Breast epithelium (tissue), 4 donors: Measurements from ENCODE around the gene ZNF778. TPM values are rescaled to one million over a fixed set of nuclear protein-coding genes. Genes with fewer than 3 reads are reported as not detected.
A peak's percentile ranks its signal among the peaks of the same experiment; 100 is the strongest.

ENCODE experiments used
- DNase-seq, 2 donors: peaks; one replicate each; pipeline ENCODE4 v3.0.0-alpha.2; 2019; ENCODE audit warnings: low spot score in 2 of 2
- H3K27ac ChIP-seq, 2 donors: fragments of 200-600 bp; sonication (generic) in 1 of 2; one replicate each; pipeline ENCODE4 v1.5.1; 2016 to 2019; ENCODE audit warnings: mild to moderate bottlenecking in 1 of 2
- H3K27me3 ChIP-seq, 2 donors: fragments of 200-600 bp; sonication (generic) in 1 of 2; one replicate each; pipeline versions ENCODE4 v1.5.1 to v1.6.0; 2017 to 2019; ENCODE audit warnings: control low read depth in 1 of 2, mild to moderate bottlenecking in 1 of 2
- H3K36me3 ChIP-seq: fragments of 200-600 bp; one replicate; pipeline ENCODE4 v1.5.1; 2019
- H3K4me1 ChIP-seq, 2 donors: fragments of 200-600 bp; sonication (generic); one replicate each; pipeline ENCODE4 v1.5.1; 2016 to 2019; ENCODE audit warnings: control low read depth in 1 of 2
- H3K4me3 ChIP-seq, 3 donors: fragments of 200-600 bp; sonication (generic); 1 replicate in 2 of 3; 2 replicates in 1 of 3; pipeline ENCODE4 v1.5.1; 2016 to 2019; ENCODE audit warnings: mild to moderate bottlenecking in 3 of 3, moderate library complexity in 2 of 3
- H3K9me3 ChIP-seq, 2 donors: fragments of 200-600 bp; sonication (generic) in 1 of 2; one replicate each; pipeline ENCODE4 v1.5.1; 2016 to 2019; ENCODE audit warnings: control low read depth in 1 of 2
- POLR2A ChIP-seq: fragments of 450-650 bp; IDR thresholded peaks from one replicate; pipeline ENCODE4 v1.6.1; 2016; ENCODE audit warnings: antibody characterized with exemption, mild to moderate bottlenecking, moderate library complexity
- POLR2AphosphoS5 ChIP-seq, 3 donors: sonication (generic); formaldehyde crosslinking; IDR thresholded peaks; one replicate each; pipeline ENCODE4 v1.6.1; 2017; ENCODE audit warnings: antibody characterized with exemption in 3 of 3
- intact Hi-C: fragments of 100-400 bp; cut with DNase I; formaldehyde crosslinking; loops from one replicate; pipeline ENCODE4 v1.15.1; 2023; ENCODE audit warnings: low total_unique reads
- total RNA-seq, 3 donors: library from RNA; depleted of rRNA; stranded (reverse); fragments of >200 nt; gene quantifications; one replicate each; pipeline ENCODE4 v1.1.0, GENCODE V29; 2016
- TF ChIP-seq, protein P1 (sequence below), 3 donors: fragments of 450-650 bp; IDR thresholded peaks; one replicate each; pipeline ENCODE4 v1.5.1; 2016 to 2017; ENCODE audit warnings: antibody characterized with exemption in 3 of 3, mild to moderate bottlenecking in 3 of 3, moderate library complexity in 3 of 3

The ZNF778 gene
- total RNA-seq, 3 donors from 2014 or later, result 10.1 to 20.9 (median 12.5) TPM

DNA sequence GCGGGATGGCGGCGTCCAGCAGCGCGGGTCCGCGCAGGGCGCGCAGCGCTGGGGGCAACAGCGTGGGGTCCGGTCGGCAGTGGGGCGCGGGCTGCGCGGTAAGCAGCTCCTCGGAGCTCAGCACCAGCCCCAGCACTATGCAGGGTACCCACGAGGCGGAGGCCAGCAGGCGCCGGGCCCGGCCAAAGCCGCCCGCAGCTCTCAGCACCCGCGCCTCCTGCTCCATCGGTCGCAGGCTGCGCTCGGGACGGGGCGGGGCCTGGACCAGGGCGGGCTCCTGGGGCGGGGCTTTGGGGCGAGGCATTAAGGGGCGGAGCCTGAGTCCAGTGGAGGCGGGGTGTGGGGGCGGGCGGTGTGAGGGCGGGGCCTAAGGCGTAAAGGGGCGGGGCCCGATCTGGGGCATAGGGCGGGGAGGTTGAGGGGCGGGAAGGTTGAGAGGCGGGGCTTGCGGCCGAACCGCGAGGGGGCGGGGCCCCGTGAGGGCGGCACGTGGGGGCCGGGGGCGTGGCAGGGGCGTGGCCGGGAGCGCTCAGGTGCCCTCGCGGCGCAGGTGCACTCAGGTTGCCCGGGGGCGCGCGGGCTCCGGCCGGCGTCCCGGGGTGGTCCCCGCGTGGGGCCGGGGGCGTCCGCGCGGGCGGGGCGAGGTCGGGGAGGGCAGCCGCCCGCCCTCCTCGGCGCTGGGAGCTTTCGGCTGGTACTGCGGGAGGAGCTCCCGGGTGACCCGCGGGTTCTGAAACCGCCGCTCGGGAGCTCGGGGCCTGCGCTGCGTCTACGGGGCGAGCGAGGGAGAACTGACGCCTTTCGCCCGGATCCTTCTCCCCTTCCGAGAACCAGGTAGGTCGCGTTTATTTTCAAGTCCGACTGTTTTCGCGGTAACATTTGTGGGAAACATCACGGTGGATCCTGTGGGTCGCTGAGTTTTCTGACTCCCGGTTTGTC, 15.8 kb upstream of the ZNF778 start:
- peaks cover 0 to 9% of the 10 kb centered on the region in 2 donors for H3K4me1 ChIP-seq
- no peak overlapping the region for H3K27ac ChIP-seq
- peak; percentile 59 to 92 for DNase-seq
- H3K27me3 ChIP-seq, result peaks cover 6 to 48% of the 10 kb centered on the region in 2 donors
- no peaks in the 10 kb centered on the region for H3K9me3 ChIP-seq
- H3K36me3 ChIP-seq, result no peaks in the 10 kb centered on the region
- H3K4me3 ChIP-seq, result peak overlapping the region; percentile 3 to 68 (median 45)
- intact Hi-C loops, result no loop called here
- TF ChIP-seq POLR2A (no peak), POLR2AphosphoS5 (IDR thresholded peaks at IDR 0.05) (no peak)
- TF ChIP-seq, protein P1, sequence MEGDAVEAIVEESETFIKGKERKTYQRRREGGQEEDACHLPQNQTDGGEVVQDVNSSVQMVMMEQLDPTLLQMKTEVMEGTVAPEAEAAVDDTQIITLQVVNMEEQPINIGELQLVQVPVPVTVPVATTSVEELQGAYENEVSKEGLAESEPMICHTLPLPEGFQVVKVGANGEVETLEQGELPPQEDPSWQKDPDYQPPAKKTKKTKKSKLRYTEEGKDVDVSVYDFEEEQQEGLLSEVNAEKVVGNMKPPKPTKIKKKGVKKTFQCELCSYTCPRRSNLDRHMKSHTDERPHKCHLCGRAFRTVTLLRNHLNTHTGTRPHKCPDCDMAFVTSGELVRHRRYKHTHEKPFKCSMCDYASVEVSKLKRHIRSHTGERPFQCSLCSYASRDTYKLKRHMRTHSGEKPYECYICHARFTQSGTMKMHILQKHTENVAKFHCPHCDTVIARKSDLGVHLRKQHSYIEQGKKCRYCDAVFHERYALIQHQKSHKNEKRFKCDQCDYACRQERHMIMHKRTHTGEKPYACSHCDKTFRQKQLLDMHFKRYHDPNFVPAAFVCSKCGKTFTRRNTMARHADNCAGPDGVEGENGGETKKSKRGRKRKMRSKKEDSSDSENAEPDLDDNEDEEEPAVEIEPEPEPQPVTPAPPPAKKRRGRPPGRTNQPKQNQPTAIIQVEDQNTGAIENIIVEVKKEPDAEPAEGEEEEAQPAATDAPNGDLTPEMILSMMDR (IDR thresholded peaks at IDR 0.05), result no peak

DNA sequence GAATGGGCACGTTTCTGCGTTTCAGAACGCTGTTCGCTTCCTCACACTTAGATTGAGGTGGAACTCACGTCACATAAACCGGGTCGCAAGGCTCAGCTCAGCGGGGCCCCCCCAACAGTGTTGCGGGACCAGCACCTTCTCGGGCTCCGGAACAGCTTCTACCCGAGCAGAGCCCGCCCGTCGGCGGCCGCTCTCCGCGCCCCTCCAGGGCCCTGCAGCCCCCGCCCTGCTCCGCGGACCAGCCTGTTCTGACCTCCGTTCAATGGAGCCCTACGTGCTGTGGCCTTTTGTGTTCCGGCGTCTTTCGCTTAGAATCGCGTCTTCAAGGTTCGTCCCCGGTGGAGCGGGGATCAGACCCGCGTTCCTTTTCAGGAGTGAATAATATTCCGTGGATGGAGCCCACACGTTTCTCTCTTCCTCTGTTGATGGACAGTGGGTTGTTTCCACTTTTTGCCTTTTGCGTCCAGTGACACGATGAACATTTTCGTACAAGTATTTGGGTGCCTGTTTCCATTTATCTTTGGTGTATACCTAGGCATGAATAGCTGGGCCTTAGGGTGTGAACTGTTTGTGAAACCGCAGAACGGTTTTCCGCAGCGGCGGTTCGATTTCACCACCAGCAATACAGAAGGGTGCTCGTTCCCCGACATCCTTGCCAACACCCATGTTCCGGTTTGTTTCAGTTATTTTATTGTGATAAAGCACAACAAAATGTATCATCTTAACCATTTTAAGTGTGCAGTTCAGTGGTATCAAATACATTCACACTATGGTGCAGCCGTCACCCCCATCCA, 14.9 kb upstream of the ZNF778 start:
- H3K27me3 ChIP-seq, result peaks cover 6 to 47% of the 10 kb centered on the region in 2 donors
- intact Hi-C loops, result no loop called here

DNA sequence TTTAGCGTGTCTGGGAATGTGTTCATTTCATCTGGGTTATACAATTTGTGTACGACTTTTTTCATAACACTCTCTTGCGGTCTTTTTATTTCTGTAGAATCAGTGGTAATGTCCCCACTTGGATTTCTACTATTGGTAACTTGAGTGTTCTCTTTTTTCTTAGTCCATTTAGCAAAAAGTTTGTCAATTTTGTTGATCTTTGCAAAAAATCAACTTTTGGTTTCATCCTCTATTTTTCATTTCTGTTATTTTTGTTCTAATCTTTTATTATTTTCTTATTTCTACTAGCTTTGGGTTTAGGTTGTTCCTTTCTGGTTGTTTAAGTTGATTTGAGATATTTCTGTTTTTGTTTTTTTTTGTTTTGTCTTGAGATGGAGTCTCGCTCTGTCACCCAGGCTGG, 9.5 kb upstream of the ZNF778 start:
- TF ChIP-seq, protein P1 (IDR thresholded peaks at IDR 0.05), result no peak
- no peak for TF ChIP-seq POLR2A
- no peak for TF ChIP-seq POLR2AphosphoS5 (IDR thresholded peaks at IDR 0.05)
- Histone ChIP-seq H3K4me3 (no peak overlapping the region), H3K9me3 (no peaks in the 10 kb centered on the region), H3K36me3 (no peaks in the 10 kb centered on the region), H3K27ac (no peak overlapping the region), H3K27me3 (peaks cover 0 to 6% of the 10 kb centered on the region in 2 donors), H3K4me1 (no peaks in the 10 kb centered on the region)
- intact Hi-C loops, result no loop called here
- DNase-seq, result no peak

More for the DNA sequence above, 14.9 kb upstream of the ZNF778 start:
- no peaks in the 10 kb centered on the region for H3K9me3 ChIP-seq
- TF ChIP-seq, protein P1 (IDR thresholded peaks at IDR 0.05), result no peak
- TF ChIP-seq POLR2AphosphoS5 (IDR thresholded peaks at IDR 0.05) (no peak), POLR2A (no peak)
- no peaks in the 10 kb centered on the region for H3K36me3 ChIP-seq
- H3K4me1 ChIP-seq, result peaks cover 0 to 9% of the 10 kb centered on the region in 2 donors
- DNase-seq, result no peak
- no peak overlapping the region for H3K27ac ChIP-seq
- H3K4me3 ChIP-seq, result peak overlapping the region in 2 of 3 donors; percentile 45 to 68

DNA sequence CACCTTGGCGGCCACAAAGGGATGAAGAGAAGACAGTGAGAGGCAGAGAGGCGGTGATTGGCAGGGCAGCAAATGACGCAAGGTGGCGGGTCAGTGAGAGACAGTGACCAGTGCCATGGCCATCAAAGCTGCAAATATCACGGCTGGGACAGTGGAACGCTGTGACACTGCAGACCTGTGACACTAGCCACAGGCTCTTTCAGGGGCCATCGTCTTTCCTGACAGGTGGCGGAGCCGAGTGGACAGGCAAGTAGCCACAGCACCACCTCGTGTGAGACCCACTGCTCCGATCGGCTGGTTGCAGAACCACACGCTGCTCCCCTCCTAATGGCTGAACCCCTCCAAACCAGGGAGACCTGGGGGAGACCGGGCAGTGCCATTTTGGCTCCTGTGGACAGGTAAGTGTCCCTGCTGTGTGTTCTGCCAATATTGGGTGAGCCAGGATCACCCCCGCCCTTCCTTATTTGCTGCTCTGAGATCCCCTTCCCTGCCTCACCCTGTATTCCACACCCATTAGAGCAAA, 7.9 kb upstream of the ZNF778 start:
- intact Hi-C loops, result no loop called here
- H3K36me3 ChIP-seq, result no peaks in the 10 kb centered on the region
- TF ChIP-seq, protein P1 (IDR thresholded peaks at IDR 0.05), result no peak
- no peak for TF ChIP-seq POLR2A
- TF ChIP-seq POLR2AphosphoS5 (IDR thresholded peaks at IDR 0.05), result no peak
- H3K4me1 ChIP-seq, result no peaks in the 10 kb centered on the region
- H3K9me3 ChIP-seq, result no peaks in the 10 kb centered on the region
- H3K4me3 ChIP-seq, result no peak overlapping the region
- H3K27ac ChIP-seq, result no peak overlapping the region
- no peaks in the 10 kb centered on the region for H3K27me3 ChIP-seq
- no peak for DNase-seq
